ENCODE data around the gene ZNF619. TPM values are rescaled to one million over a fixed set of nuclear protein-coding genes. Genes with fewer than 3 reads are reported as not detected.

ZNF619 gene
- total and polyA plus RNA-seq, 2 of the 4 experiments (the other 2 are of a cell fraction) = 2.0 to 4.8 TPM

- H4K5ac ChIP-seq (ENCODE audit: low read depth, low read length) = no peak overlapping the region
- no peak overlapping the region for H3K23ac ChIP-seq (ENCODE audit: low read depth, low read length)
- no peak overlapping the region for H2AK9ac ChIP-seq (replicated peaks; ENCODE audit: low read depth, low read length, poor library complexity)
- no peak overlapping the region for H3K4ac ChIP-seq (ENCODE audit: low read depth, low read length)
- peaks cover 3% of the 10 kb centered on the region; the same call in 1 of the 2 replicates for H3K9me1 ChIP-seq (ENCODE audit: insufficient read depth, low read length)
- H2BK5ac ChIP-seq (ENCODE audit: low read depth, low read length, poor library complexity, severe bottlenecking) = no peak overlapping the region
- no peak overlapping the region for H4K91ac ChIP-seq (ENCODE audit: insufficient read depth, low read depth, low read length)
- POLR2A ChIA-PET (ENCODE audit: unreplicated experiment) = no interaction called here
- ATAC-seq (ENCODE audit: low read depth) (no peak), DNase-seq (no peak)
- no peak overlapping the region for H3K14ac ChIP-seq (replicated peaks; ENCODE audit: low read depth, low read length)
- BruUV-seq (replicated peaks) = no TSS peak
- H3K18ac ChIP-seq (ENCODE audit: low read depth, low read length) = no peak overlapping the region
- no peak overlapping the region for H3K27ac ChIP-seq (ENCODE audit: insufficient read depth, low read length)
- H3K56ac ChIP-seq (ENCODE audit: extremely low read depth, insufficient read depth, low read length) = no peak overlapping the region
- no peak overlapping the region for H2AK5ac ChIP-seq (ENCODE audit: low read depth, low read length)
- H2BK20ac ChIP-seq (ENCODE audit: low read depth, low read length) = no peak overlapping the region
- in situ Hi-C loops (cut with MboI; ENCODE audit: low sequenced_read_pairs) (no loop called here), intact Hi-C loops (cut with micrococcal nuclease) (no loop called here), dilution Hi-C loops (cut with HindIII; ENCODE audit: low sequenced_read_pairs, unreplicated experiment) (no loop called here)
- no peaks in the 10 kb centered on the region for H4K20me1 ChIP-seq (ENCODE audit: insufficient read depth, low read length)
- no peak overlapping the region for H2BK15ac ChIP-seq (ENCODE audit: low read depth, low read length)
- no peak overlapping the region for H4K8ac ChIP-seq (ENCODE audit: low read depth in 2 of 2, low read length in 2 of 2)
- WGBS, 2 experiments (ENCODE audit: extremely low coverage in 2 of 2, insufficient read length in 1 of 2) = no CpG with 5 or more reads among the region's 1 CpG
- peaks cover 3% of the 10 kb centered on the region for H3K4me1 ChIP-seq (ENCODE audit: control insufficient read depth, insufficient read depth, low read length)
- no peak overlapping the region for H3K4me3 ChIP-seq (ENCODE audit: insufficient read depth, low read depth, low read length)
- H3K9ac ChIP-seq (ENCODE audit: low read depth, low read length) = no peak overlapping the region
- no peak for TF ChIP-seq CEBPB (IDR thresholded peaks at IDR 0.05; ENCODE audit: low read depth, low read length)
- TF ChIP-seq CTCF (conservative IDR thresholded peaks at IDR 0.05; ENCODE audit: low read depth, low read length) = no peak
- no peak for TF ChIP-seq USF2 (IDR thresholded peaks at IDR 0.05; ENCODE audit: low read depth, low read length)
- TF ChIP-seq RCOR1 (IDR thresholded peaks at IDR 0.05; ENCODE audit: insufficient replicate concordance, low read length) = no peak
- no peak for TF ChIP-seq RFX5 (IDR thresholded peaks at IDR 0.05; ENCODE audit: low read depth, low read length)
- TF ChIP-seq MAFK (IDR thresholded peaks at IDR 0.05; ENCODE audit: low read depth, low read length) = no peak
- TF ChIP-seq FOS (IDR thresholded peaks at IDR 0.05; ENCODE audit: low read depth, low read length) = no peak
- no peak for TF ChIP-seq BHLHE40 (IDR thresholded peaks at IDR 0.05; ENCODE audit: low read depth, low read length)
- TF ChIP-seq ELK1 (IDR thresholded peaks at IDR 0.05; ENCODE audit: borderline replicate concordance, low read depth, low read length) = no peak
- no peak for TF ChIP-seq MXI1 (IDR thresholded peaks at IDR 0.05; ENCODE audit: borderline replicate concordance, low read depth, low read length)
- TF ChIP-seq RAD21 (IDR thresholded peaks at IDR 0.05; ENCODE audit: low read length) = no peak
- no peak for TF ChIP-seq CHD1 (IDR thresholded peaks at IDR 0.05; ENCODE audit: low read depth, low read length)
- no peak for TF ChIP-seq SMC3 (IDR thresholded peaks at IDR 0.05; ENCODE audit: low read depth, low read length)
- no peak for TF ChIP-seq NFE2L2 (IDR thresholded peaks at IDR 0.05; ENCODE audit: low read depth, low read length)
- no peak overlapping the region for H2BK120ac ChIP-seq (ENCODE audit: low read depth, low read length)
- no peaks in the 10 kb centered on the region for H3K79me1 ChIP-seq (ENCODE audit: low read depth in 1 of 2, low read length in 2 of 2)
- CTCF ChIA-PET = no interaction called here
- H2AFZ ChIP-seq (replicated peaks; ENCODE audit: low read length, poor library complexity) = no peak overlapping the region
- no peaks in the 10 kb centered on the region for H3K36me3 ChIP-seq (ENCODE audit: control insufficient read depth, insufficient read depth, low read length)
- no peaks in the 10 kb centered on the region for H3K27me3 ChIP-seq (ENCODE audit: control insufficient read depth, insufficient read depth, low read length)
- H3K9me3 ChIP-seq (ENCODE audit: control insufficient read depth, insufficient read depth, low read length) = no peaks in the 10 kb centered on the region
- no peak overlapping the region for H3K4me2 ChIP-seq (ENCODE audit: low read depth, low read length)
Observed at GRCh38 chr3:40499952-40500351, 23.0 kb downstream of the ZNF619 start.
